CD8-positive, alpha-beta memory T cell (primary cell): ENCODE data around the gene HMGCS2. TPM values are rescaled to one million over a fixed set of nuclear protein-coding genes. Genes with fewer than 3 reads are reported as not detected.

Experiments used
- CTCF ChIA-PET: fragments of 350-600 bp; sonication (Branson Sonifier 250); formaldehyde crosslinking; loops from one replicate; lab custom pipeline; 2021; ENCODE audit warnings: antibody characterized with exemption; lab: Charles Lee
- POLR2A ChIA-PET: fragments of 350-600 bp; sonication (Branson Sonifier 250); formaldehyde crosslinking; loops from one replicate; lab custom pipeline; 2021; ENCODE audit warnings: antibody characterized with exemption; lab: Charles Lee
- DNase-seq, 5 donors: peaks; one replicate each; pipeline versions ENCODE4 v3.0.0 to v3.0.0-alpha.2; 2020 to 2022; ENCODE audit warnings: mixed read lengths in 1 of 5
- H3K27ac ChIP-seq: one replicate; pipeline ENCODE4 v1.7.0; 2013; ENCODE audit warnings: low read depth, mild to moderate bottlenecking, low read length, moderate library complexity
- H3K27me3 ChIP-seq: 2 replicates; pipeline ENCODE4 v1.7.0; 2013; ENCODE audit warnings: low read length, mild to moderate bottlenecking; ENCODE audit not compliant: insufficient read depth, poor library complexity, severe bottlenecking
- H3K36me3 ChIP-seq: 2 replicates; pipeline ENCODE4 v1.7.0; 2013; ENCODE audit warnings: mild to moderate bottlenecking, low read length, moderate library complexity; ENCODE audit not compliant: insufficient read depth
- H3K4me1 ChIP-seq: 2 replicates; pipeline ENCODE4 v1.7.0; 2013; ENCODE audit warnings: mild to moderate bottlenecking, low read length, moderate library complexity; ENCODE audit not compliant: insufficient read depth
- H3K4me3 ChIP-seq: 2 replicates; pipeline ENCODE4 v1.7.0; 2013; ENCODE audit warnings: mild to moderate bottlenecking, low read length
- H3K9me3 ChIP-seq: 2 replicates; pipeline ENCODE4 v1.7.0; 2013; ENCODE audit warnings: mild to moderate bottlenecking, low read length
- H3K27ac Mint-ChIP-seq, 8 donors: one replicate each; pipeline ENCODE4 v1.8.0; 2020 to 2021; ENCODE audit warnings: mixed read lengths in 8 of 8, mild to moderate bottlenecking in 6 of 8, inconsistent platforms in 3 of 8, moderate library complexity in 3 of 8
- H3K27me3 Mint-ChIP-seq, 2 donors: one replicate each; pipeline ENCODE4 v1.8.0; 2020 to 2021; ENCODE audit warnings: mixed read lengths in 2 of 2, mild to moderate bottlenecking in 1 of 2, moderate library complexity in 1 of 2
- H3K36me3 Mint-ChIP-seq, 3 donors: one replicate each; pipeline ENCODE4 v1.8.0; 2020 to 2021; ENCODE audit warnings: mixed read lengths in 3 of 3, inconsistent platforms in 1 of 3, mild to moderate bottlenecking in 1 of 3
- H3K4me1 Mint-ChIP-seq, 3 donors: one replicate each; pipeline ENCODE4 v1.8.0; 2020 to 2021; ENCODE audit warnings: mixed read lengths in 3 of 3, inconsistent platforms in 1 of 3, mild to moderate bottlenecking in 1 of 3
- H3K4me3 Mint-ChIP-seq, 7 donors: one replicate each; pipeline ENCODE4 v1.8.0; 2020 to 2021; ENCODE audit warnings: mixed read lengths in 7 of 7, mild to moderate bottlenecking in 6 of 7, moderate library complexity in 4 of 7, inconsistent platforms in 2 of 7
- H3K9me3 Mint-ChIP-seq, 5 donors: one replicate each; pipeline ENCODE4 v1.8.0; 2020 to 2022; ENCODE audit warnings: mixed read lengths in 5 of 5, mild to moderate bottlenecking in 3 of 5, moderate library complexity in 2 of 5, inconsistent platforms in 1 of 5
- polyA plus RNA-seq: library from polyadenylated mRNA; unstranded; fragments of 300-500 nt; fragmentation: Illumina TruSeq; gene quantifications from one replicate; pipeline ENCODE4 v1.2.3, GENCODE V29; 2021
- total RNA-seq, 2 experiments: library from RNA; stranded (reverse); gene quantifications; one replicate each; pipeline ENCODE4 v1.2.3, GENCODE V29; 2021

HMGCS2 gene
- total and polyA plus RNA-seq, 3 experiments from 2014 or later: not detected

DNA sequence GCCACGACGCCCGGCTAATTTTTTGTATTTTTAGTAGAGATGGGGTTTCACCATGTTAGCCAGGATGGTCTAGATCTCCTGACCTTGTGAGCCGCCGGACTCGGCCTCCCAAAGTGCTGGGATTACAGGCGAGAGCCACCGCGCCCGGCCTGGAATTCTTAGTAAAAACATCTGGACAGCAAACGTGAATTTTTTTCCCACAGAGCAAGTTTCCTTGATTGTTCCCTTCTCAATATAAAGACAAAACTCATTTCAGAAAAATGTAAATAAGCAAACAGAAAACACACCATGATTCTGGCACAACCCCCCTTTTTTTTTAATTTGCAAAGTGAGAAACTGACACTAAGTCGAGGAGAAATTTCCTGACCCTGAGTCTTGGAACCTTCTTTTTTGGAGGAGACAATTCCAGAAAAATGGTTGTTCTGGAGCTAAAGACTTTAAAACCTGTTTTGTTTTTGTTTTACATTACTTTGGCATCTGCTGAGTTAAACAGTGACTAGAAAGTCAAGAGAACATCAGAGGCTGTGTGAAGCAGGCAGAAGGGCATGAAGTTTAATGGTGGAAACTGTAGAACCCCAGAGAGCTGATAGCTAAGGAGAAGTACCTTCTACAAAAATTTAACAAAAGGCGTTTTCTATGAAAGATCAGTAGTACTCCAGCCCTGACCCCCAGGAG, 10.3 kb upstream of the HMGCS2 start:
- H3K27me3 ChIP-seq: no peaks in the 10 kb centered on the region
- Mint-ChIP-seq H3K4me1 (no peaks in the 10 kb centered on the region), H3K36me3 (no peaks in the 10 kb centered on the region), H3K27ac (no peak overlapping the region), H3K27me3 (peaks cover 2 to 13% of the 10 kb centered on the region in 2 donors), H3K9me3 (no peaks in the 10 kb centered on the region), H3K4me3 (no peak overlapping the region)
- no peak overlapping the region for H3K27ac ChIP-seq
- no peaks in the 10 kb centered on the region for H3K4me1 ChIP-seq
- ChIA-PET CTCF (no interaction called here), POLR2A (no interaction called here)
- no peaks in the 10 kb centered on the region for H3K36me3 ChIP-seq
- H3K4me3 ChIP-seq: no peak overlapping the region
- H3K9me3 ChIP-seq: no peaks in the 10 kb centered on the region
- no peak for DNase-seq

DNA sequence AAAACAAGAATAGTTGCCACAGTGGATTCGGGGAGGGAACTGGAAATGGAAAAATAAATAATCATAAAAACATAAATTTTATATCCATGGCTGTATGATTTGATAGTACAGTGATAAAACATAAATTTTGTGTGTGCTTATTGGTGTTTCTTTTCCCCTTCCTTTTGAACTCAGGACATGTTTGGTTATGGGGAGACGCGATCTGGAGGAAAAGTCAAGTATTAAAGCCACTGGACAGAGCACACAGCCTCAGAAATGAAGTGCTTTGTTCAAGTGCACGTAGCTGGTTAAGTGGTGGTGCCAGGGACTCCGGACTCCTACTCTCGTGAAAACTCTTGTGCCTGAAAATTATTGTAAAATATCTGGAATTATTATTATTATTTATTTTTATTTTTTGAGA, 9.7 kb upstream of the HMGCS2 start:
- H3K27me3 ChIP-seq: no peaks in the 10 kb centered on the region
- no peak overlapping the region for H3K4me3 ChIP-seq
- H3K36me3 Mint-ChIP-seq: no peaks in the 10 kb centered on the region
- no peaks in the 10 kb centered on the region for H3K9me3 Mint-ChIP-seq
- no peaks in the 10 kb centered on the region for H3K4me1 Mint-ChIP-seq
- DNase-seq: no peak
- ChIA-PET POLR2A (no interaction called here), CTCF (no interaction called here)
- H3K4me1 ChIP-seq: no peaks in the 10 kb centered on the region
- H3K4me3 Mint-ChIP-seq: no peak overlapping the region
- no peaks in the 10 kb centered on the region for H3K36me3 ChIP-seq
- peaks cover 2 to 16% of the 10 kb centered on the region in 2 donors for H3K27me3 Mint-ChIP-seq
- no peaks in the 10 kb centered on the region for H3K9me3 ChIP-seq
- no peak overlapping the region for H3K27ac ChIP-seq
- H3K27ac Mint-ChIP-seq: no peak overlapping the region

DNA sequence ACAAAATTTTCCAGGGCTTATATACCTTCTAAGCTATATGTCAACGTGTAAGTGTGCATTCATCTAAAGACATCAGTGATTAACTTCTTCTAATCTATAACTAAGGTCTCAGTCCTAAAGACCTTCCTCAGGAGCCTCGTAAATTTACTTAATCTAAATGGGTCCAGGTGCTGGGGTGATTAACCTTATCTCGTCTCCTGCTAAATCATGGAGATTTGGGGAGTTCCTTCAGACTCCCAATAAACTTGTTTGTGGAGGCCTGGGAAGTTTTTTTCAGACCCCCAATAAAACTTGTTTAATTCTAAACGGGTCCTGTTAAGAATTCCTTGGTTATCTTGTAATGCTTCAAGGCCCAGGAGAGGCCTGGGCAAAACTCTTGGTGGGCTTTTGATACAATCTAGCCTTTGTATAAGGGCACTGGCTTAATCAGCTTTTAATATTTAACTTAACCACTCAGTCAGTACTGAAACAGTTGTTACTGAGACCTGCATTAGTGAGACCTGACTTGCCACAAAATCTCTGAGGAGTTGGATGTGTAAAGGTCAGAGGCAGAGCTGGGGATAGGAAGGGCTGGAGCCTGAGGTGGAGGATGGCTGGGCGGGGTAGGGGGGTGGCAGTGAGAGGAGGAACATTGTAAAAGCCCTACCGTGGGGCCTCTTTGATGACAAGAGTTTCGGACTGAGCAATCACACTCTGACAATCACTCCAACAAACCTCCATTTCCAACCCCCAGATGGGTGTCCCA, 6.2 kb upstream of the HMGCS2 start:
- Mint-ChIP-seq H3K27ac (no peak overlapping the region), H3K27me3 (peaks cover 2 to 21% of the 10 kb centered on the region in 2 donors), H3K4me1 (no peaks in the 10 kb centered on the region), H3K9me3 (no peaks in the 10 kb centered on the region), H3K36me3 (no peaks in the 10 kb centered on the region), H3K4me3 (no peak overlapping the region)
- H3K9me3 ChIP-seq: no peaks in the 10 kb centered on the region
- no peaks in the 10 kb centered on the region for H3K4me1 ChIP-seq
- no peaks in the 10 kb centered on the region for H3K36me3 ChIP-seq
- no peak overlapping the region for H3K4me3 ChIP-seq
- no peak overlapping the region for H3K27ac ChIP-seq
- DNase-seq: no peak
- ChIA-PET CTCF (no interaction called here), POLR2A (no interaction called here)
- H3K27me3 ChIP-seq: no peaks in the 10 kb centered on the region

DNA sequence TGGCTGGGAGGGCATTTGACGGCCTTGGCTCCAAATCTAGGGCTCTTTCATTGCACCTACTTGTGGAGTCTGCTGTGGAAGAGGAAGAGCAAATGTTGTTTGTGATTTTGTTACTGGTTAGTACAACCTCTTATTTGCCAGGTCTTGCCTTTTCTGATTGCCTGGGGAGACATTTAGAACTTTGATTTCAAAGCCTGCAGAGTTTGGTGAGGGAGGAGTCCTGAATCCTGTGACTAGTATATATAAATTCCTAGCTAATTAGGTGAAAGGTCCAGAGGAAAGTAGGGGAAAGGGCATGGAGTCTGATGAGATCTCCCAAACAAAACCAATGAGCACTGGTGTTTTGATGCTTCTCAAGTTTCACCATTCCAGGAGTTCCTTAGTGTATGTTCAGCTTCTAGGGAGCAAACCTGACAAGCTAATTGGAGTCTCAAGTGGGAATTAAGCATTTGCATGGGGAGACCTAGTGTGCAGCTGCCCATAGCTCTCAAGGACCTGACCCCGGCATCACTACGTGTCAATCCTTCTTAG, 5.1 kb upstream of the HMGCS2 start:
- no peaks in the 10 kb centered on the region for H3K9me3 Mint-ChIP-seq
- Histone ChIP-seq H3K27me3 (no peaks in the 10 kb centered on the region), H3K4me1 (no peaks in the 10 kb centered on the region), H3K36me3 (no peaks in the 10 kb centered on the region), H3K27ac (no peak overlapping the region), H3K9me3 (no peaks in the 10 kb centered on the region), H3K4me3 (no peak overlapping the region)
- POLR2A ChIA-PET: no interaction called here
- no peaks in the 10 kb centered on the region for H3K36me3 Mint-ChIP-seq
- H3K4me3 Mint-ChIP-seq: no peak overlapping the region
- CTCF ChIA-PET: no interaction called here
- no peaks in the 10 kb centered on the region for H3K4me1 Mint-ChIP-seq
- H3K27ac Mint-ChIP-seq: no peak overlapping the region
- H3K27me3 Mint-ChIP-seq: peaks cover 2 to 21% of the 10 kb centered on the region in 2 donors
- DNase-seq: no peak

DNA sequence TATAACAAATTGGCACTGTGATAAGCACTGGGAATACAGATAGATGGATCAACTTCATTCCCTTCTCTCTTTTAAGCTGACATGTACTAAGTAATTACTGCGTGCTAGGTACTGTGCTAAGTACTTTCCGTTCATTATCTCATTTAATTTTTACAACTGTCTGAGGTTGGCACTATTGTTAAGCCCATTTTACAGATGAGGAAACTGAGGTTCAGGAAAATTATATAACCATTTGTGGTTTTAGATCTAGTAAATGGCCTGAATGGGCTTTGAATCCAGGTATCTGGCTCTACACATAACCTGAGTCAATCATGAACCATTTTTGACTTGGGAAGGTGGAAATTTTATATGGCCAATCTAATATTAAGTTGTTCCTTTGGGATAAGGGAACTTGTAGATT, 3.6 kb upstream of the HMGCS2 start:
- no peak for DNase-seq
- no peaks in the 10 kb centered on the region for H3K9me3 ChIP-seq
- no peak overlapping the region for H3K27ac Mint-ChIP-seq
- ChIA-PET CTCF (no interaction called here), POLR2A (no interaction called here)
- H3K4me1 ChIP-seq: no peaks in the 10 kb centered on the region
- H3K36me3 Mint-ChIP-seq: no peaks in the 10 kb centered on the region
- H3K27me3 Mint-ChIP-seq: peaks cover 2 to 23% of the 10 kb centered on the region in 2 donors
- no peaks in the 10 kb centered on the region for H3K36me3 ChIP-seq
- no peak overlapping the region for H3K4me3 ChIP-seq
- no peak overlapping the region for H3K27ac ChIP-seq
- H3K4me1 Mint-ChIP-seq: no peaks in the 10 kb centered on the region
- H3K9me3 Mint-ChIP-seq: no peaks in the 10 kb centered on the region
- H3K4me3 Mint-ChIP-seq: no peak overlapping the region
- no peaks in the 10 kb centered on the region for H3K27me3 ChIP-seq

DNA sequence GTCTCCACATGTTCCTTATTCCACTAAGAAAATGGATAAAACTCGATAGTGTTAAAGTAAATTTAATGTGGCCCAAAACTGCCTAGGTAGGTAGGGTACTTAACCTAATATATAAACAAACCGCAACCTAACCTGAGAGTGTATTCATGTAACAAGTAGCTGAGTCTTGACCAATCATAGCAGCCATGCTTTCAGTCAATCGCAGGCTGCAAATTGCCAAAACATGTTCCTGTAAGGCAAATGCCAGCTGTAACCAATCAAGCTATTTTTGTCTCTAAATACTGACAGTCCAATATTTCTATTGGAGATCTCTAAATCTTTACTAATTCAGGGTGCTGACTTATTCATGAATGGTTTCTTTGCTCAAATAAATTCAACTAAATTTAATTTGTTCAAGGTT, 3.1 kb upstream of the HMGCS2 start:
- CTCF ChIA-PET: no interaction called here
- Mint-ChIP-seq H3K27me3 (peaks cover 2 to 28% of the 10 kb centered on the region in 2 donors), H3K36me3 (no peaks in the 10 kb centered on the region), H3K4me1 (no peaks in the 10 kb centered on the region), H3K4me3 (no peak overlapping the region), H3K9me3 (no peaks in the 10 kb centered on the region), H3K27ac (no peak overlapping the region)
- Histone ChIP-seq H3K27ac (no peak overlapping the region), H3K4me1 (no peaks in the 10 kb centered on the region), H3K4me3 (no peak overlapping the region), H3K36me3 (no peaks in the 10 kb centered on the region), H3K9me3 (no peaks in the 10 kb centered on the region), H3K27me3 (no peaks in the 10 kb centered on the region)
- no peak for DNase-seq
- POLR2A ChIA-PET: no interaction called here

DNA sequence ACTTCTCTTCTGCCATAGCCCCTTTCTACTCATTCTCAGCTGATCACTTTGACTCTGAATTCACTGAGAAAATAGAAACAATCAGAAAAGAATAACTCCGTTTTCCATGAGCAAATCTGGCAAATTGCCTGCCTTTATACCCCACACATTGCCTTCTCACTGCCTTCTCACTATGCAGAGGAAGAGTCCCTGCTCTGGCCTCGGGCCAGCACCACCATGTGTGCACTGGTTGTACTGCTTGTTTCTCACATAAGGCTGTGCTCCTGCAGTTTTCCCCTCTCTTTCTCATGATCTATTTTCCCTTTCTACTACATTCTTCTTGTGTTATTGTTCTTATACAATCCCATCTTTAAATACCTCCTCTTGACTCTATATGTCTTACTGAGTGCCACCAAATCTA, 2.3 kb upstream of the HMGCS2 start:
- CTCF ChIA-PET: interaction anchor here (1.9 kb wide), 1 partner anchor 38 kb away, joined by 5 read pairs; no protein-coding TSS in a partner anchor
- no peaks in the 10 kb centered on the region for H3K36me3 ChIP-seq
- DNase-seq: no peak
- POLR2A ChIA-PET: no interaction called here
- Mint-ChIP-seq H3K4me3 (no peak overlapping the region), H3K27me3 (peaks cover 2 to 25% of the 10 kb centered on the region in 2 donors), H3K4me1 (no peaks in the 10 kb centered on the region), H3K27ac (no peak overlapping the region), H3K9me3 (no peaks in the 10 kb centered on the region), H3K36me3 (no peaks in the 10 kb centered on the region)
- no peaks in the 10 kb centered on the region for H3K27me3 ChIP-seq
- no peak overlapping the region for H3K4me3 ChIP-seq
- H3K4me1 ChIP-seq: no peaks in the 10 kb centered on the region
- H3K9me3 ChIP-seq: no peaks in the 10 kb centered on the region
- H3K27ac ChIP-seq: no peak overlapping the region

DNA sequence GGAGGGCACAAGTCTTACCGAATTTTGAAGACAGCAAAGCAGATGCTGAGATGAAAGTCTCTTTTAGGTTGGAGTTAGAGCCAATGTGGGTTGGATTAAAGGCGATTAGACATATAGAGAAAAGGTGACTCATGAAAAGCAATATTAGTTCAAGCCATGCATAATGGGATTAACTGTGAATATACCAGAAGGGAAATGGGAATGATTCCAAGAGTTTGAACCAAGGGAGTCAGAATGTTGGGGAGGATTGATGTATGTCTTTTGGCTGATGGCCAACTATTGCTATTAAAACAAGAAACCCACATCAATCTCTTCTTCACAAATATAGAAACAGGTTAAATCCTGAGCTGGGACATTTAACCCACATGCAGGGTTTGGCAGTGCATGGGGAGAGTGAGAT, 1.2 kb downstream of the HMGCS2 start:
- Histone ChIP-seq H3K9me3 (no peaks in the 10 kb centered on the region), H3K27ac (no peak overlapping the region), H3K4me3 (no peak overlapping the region), H3K27me3 (no peaks in the 10 kb centered on the region), H3K36me3 (no peaks in the 10 kb centered on the region), H3K4me1 (no peaks in the 10 kb centered on the region)
- CTCF ChIA-PET: no interaction called here
- no peak overlapping the region for H3K4me3 Mint-ChIP-seq
- H3K27me3 Mint-ChIP-seq: peaks cover 6 to 19% of the 10 kb centered on the region in 2 donors
- POLR2A ChIA-PET: no interaction called here
- no peaks in the 10 kb centered on the region for H3K4me1 Mint-ChIP-seq
- no peaks in the 10 kb centered on the region for H3K36me3 Mint-ChIP-seq
- no peak overlapping the region for H3K27ac Mint-ChIP-seq
- no peaks in the 10 kb centered on the region for H3K9me3 Mint-ChIP-seq
- DNase-seq: no peak
